Lower lobe of right lung (tissue), 2 donors: ENCODE measurements around the gene STK32A. TPM values are rescaled to one million over a fixed set of nuclear protein-coding genes. Genes with fewer than 3 reads are reported as not detected.

ENCODE experiments used
- ATAC-seq, 2 donors: fragments of 200-7000 bp; cut with Tn5 transposase; one replicate each; pipeline ENCODE4 v1.9.1; 2020 to 2022; ENCODE audit warnings: mild to moderate bottlenecking in 2 of 2, moderate library complexity in 2 of 2
- DNase-seq: peaks from one replicate; pipeline ENCODE4 v3.0.0-alpha.2; 2020
- H3K27ac ChIP-seq: fragments of 200-600 bp; one replicate; pipeline ENCODE4 v1.8.0; 2022
- H3K27me3 ChIP-seq: fragments of 200-600 bp; one replicate; pipeline ENCODE4 v1.8.0; 2022; ENCODE audit warnings: low read depth
- H3K36me3 ChIP-seq: fragments of 200-600 bp; one replicate; pipeline ENCODE4 v1.8.0; 2022; ENCODE audit warnings: mild to moderate bottlenecking
- H3K4me1 ChIP-seq: fragments of 200-600 bp; one replicate; pipeline ENCODE4 v1.8.0; 2022
- H3K4me3 ChIP-seq: fragments of 200-600 bp; one replicate; pipeline ENCODE4 v1.8.0; 2022; ENCODE audit warnings: mild to moderate bottlenecking
- H3K9me3 ChIP-seq: fragments of 200-600 bp; one replicate; pipeline ENCODE4 v1.8.0; 2022
- CTCF ChIP-seq: fragments of 200-600 bp; IDR thresholded peaks from one replicate; pipeline ENCODE4 v1.8.0; 2022; ENCODE audit warnings: antibody characterized with exemption, mild to moderate bottlenecking
- intact Hi-C: fragments of 100-400 bp; cut with DNase I; formaldehyde crosslinking; loops from one replicate; pipeline ENCODE4 v1.11.0; 2022
- total RNA-seq: library from RNA; stranded (reverse); fragmentation: NEBNext Ultra II Directional; extraction: Animal tissue kit (Norgen Biotek cat#: 25700); gene quantifications from one replicate; pipeline ENCODE4 v1.2.1, GENCODE V29; 2021
- donor health status: DM: no; HTN: yes; CAD: no; lungs with severe emphysema.

Gene STK32A
- total RNA-seq, 1 donor from 2014 or later = 2.9 TPM

GRCh38 chr5:147216552-147217154, 18.2 kb upstream of the STK32A start:
- no peaks in the 10 kb centered on the region for H3K36me3 ChIP-seq
- no peak overlapping the region for H3K4me3 ChIP-seq
- intact Hi-C loops = no loop called here
- no peaks in the 10 kb centered on the region for H3K27me3 ChIP-seq
- H3K4me1 ChIP-seq = no peaks in the 10 kb centered on the region
- ATAC-seq = no peak
- H3K9me3 ChIP-seq = no peaks in the 10 kb centered on the region
- no peak for TF ChIP-seq CTCF
- no peak for DNase-seq
- H3K27ac ChIP-seq = no peak overlapping the region

GRCh38 chr5:147223343-147223742, 11.5 kb upstream of the STK32A start:
- no peak for ATAC-seq
- Histone ChIP-seq H3K4me1 (no peaks in the 10 kb centered on the region), H3K27me3 (no peaks in the 10 kb centered on the region), H3K4me3 (no peak overlapping the region), H3K36me3 (no peaks in the 10 kb centered on the region), H3K27ac (no peak overlapping the region), H3K9me3 (no peaks in the 10 kb centered on the region)
- intact Hi-C loops = loop anchor here (10.0 kb wide), 1 partner anchor 141 kb away; no protein-coding TSS in a partner anchor
- no peak for TF ChIP-seq CTCF
- no peak for DNase-seq

GRCh38 chr5:147223948-147224791, 10.7 kb upstream of the STK32A start:
- DNase-seq (no peak), ATAC-seq (peak; percentile 70 to 85)
- Histone ChIP-seq H3K9me3 (no peaks in the 10 kb centered on the region), H3K27ac (no peak overlapping the region), H3K27me3 (no peaks in the 10 kb centered on the region), H3K4me1 (no peaks in the 10 kb centered on the region), H3K36me3 (no peaks in the 10 kb centered on the region), H3K4me3 (no peak overlapping the region)
- intact Hi-C loops = loop anchor here (10.0 kb wide), 1 partner anchor 141 kb away; no protein-coding TSS in a partner anchor
- peak; percentile 69 for TF ChIP-seq CTCF

- ATAC-seq = no peak
- no peak overlapping the region for H3K4me3 ChIP-seq
- H3K27me3 ChIP-seq = no peaks in the 10 kb centered on the region
- H3K9me3 ChIP-seq = no peaks in the 10 kb centered on the region
- no peaks in the 10 kb centered on the region for H3K4me1 ChIP-seq
- TF ChIP-seq CTCF = no peak
- H3K27ac ChIP-seq = no peak overlapping the region
- no peaks in the 10 kb centered on the region for H3K36me3 ChIP-seq
- intact Hi-C loops = loop anchor here (10.0 kb wide), 1 partner anchor 139 kb away; no protein-coding TSS in a partner anchor
- no peak for DNase-seq
Measured at GRCh38 chr5:147225938-147226337, 8.9 kb upstream of the STK32A start.

- no peak for TF ChIP-seq CTCF
- H3K9me3 ChIP-seq = no peaks in the 10 kb centered on the region
- no peak overlapping the region for H3K4me3 ChIP-seq
- no peaks in the 10 kb centered on the region for H3K27me3 ChIP-seq
- intact Hi-C loops = loop anchor here (10.0 kb wide), 1 partner anchor 138 kb away; no protein-coding TSS in a partner anchor
- no peaks in the 10 kb centered on the region for H3K36me3 ChIP-seq
- DNase-seq (no peak), ATAC-seq (no peak)
- no peaks in the 10 kb centered on the region for H3K4me1 ChIP-seq
- H3K27ac ChIP-seq = no peak overlapping the region
Measured at GRCh38 chr5:147226512-147226911, 8.3 kb upstream of the STK32A start.
